ENCODE data around the gene EGFL7.

Gene EGFL7

DNA sequence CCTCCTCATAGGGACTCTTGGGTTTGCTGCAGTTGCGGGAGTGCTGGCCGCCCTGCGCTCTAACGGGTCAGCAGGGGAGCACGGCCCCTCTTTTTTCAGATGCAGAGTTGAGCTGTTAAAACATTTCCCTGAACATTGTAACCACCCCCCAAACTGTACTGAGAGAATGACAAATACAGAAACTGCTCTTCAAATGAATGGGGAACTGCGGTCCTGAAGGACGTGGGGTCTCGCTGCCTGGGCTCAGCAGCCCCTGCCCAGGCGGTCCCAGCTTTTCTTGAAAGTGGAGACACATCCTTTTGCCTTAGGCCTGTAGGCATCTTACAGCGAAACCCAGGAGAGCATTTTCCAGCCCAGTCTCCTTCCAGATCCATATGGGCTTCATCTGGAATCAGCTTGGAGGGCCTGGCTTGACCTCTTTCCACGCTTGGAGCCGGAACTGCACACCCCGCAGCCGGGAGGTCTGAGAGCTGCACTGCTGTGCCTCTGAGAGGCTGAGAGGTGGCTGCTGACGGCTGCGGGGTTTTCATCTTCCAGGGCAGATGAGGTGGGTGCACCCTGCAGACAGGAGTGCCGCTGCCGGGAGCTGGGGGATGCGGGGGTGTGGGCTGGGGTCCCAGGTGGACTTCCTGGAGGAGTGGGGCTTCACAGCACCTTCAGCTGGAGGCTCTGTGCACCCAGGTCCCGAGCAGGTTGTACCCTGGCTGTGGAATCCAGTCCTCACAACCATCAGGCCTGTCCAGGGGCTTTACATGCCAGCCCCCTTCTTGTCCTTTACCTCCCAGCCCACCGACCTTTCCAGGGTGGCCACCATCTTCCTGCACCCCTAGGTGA is 25.8 kb downstream of the EGFL7 start:
- DNase-seq: no peak
- H3K36me3 ChIP-seq (ENCODE audit: control insufficient read depth, insufficient read depth, low read length): no peaks in the 10 kb centered on the region
- H3K4me3 ChIP-seq (ENCODE audit: insufficient read depth, low read depth, low read length, poor library complexity, severe bottlenecking): no peak overlapping the region
- peaks cover 14% of the 10 kb centered on the region for H3K4me1 ChIP-seq (ENCODE audit: control insufficient read depth, insufficient read depth, low read length, poor library complexity, severe bottlenecking)
- no peaks in the 10 kb centered on the region for H3K27me3 ChIP-seq (replicated peaks; ENCODE audit: control insufficient read depth, insufficient read depth, low read length, poor library complexity, severe bottlenecking)
- H3K9me3 ChIP-seq (ENCODE audit: control insufficient read depth, low read length): no peaks in the 10 kb centered on the region
- no peak overlapping the region for H3K27ac ChIP-seq (ENCODE audit: insufficient read depth, low read length, poor library complexity, severe bottlenecking)

DNA sequence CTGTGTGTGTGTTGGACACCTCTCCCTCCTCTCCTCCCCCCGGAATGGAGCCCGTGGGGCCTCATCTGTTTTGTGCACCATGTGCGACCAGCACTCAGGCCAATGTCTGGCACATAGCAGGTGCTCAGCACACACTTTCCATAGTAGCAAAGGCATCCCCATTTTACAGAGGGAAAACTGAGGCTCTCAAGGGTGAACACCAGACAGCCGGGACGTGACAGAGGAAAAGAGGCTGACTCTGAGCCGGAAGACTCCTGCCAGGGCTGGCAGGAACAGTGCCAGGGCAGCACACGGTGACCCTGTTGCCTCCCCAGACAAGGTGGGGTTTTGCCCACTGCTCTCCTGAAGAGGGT is 26.4 kb downstream of the EGFL7 start:
- no peak overlapping the region for H3K4me3 ChIP-seq (ENCODE audit: insufficient read depth, low read depth, low read length, poor library complexity, severe bottlenecking)
- no peak for DNase-seq
- H3K27ac ChIP-seq (ENCODE audit: insufficient read depth, low read length, poor library complexity, severe bottlenecking): no peak overlapping the region
- no peaks in the 10 kb centered on the region for H3K9me3 ChIP-seq (ENCODE audit: control insufficient read depth, low read length)
- no peaks in the 10 kb centered on the region for H3K27me3 ChIP-seq (replicated peaks; ENCODE audit: control insufficient read depth, insufficient read depth, low read length, poor library complexity, severe bottlenecking)
- no peaks in the 10 kb centered on the region for H3K36me3 ChIP-seq (ENCODE audit: control insufficient read depth, insufficient read depth, low read length)
- peaks cover 14% of the 10 kb centered on the region for H3K4me1 ChIP-seq (ENCODE audit: control insufficient read depth, insufficient read depth, low read length, poor library complexity, severe bottlenecking)

- no peak for DNase-seq
- H3K27ac ChIP-seq (ENCODE audit: insufficient read depth, low read length, poor library complexity, severe bottlenecking): no peak overlapping the region
- no peak overlapping the region for H3K4me3 ChIP-seq (ENCODE audit: insufficient read depth, low read depth, low read length, poor library complexity, severe bottlenecking)
- H3K4me1 ChIP-seq (ENCODE audit: control insufficient read depth, insufficient read depth, low read length, poor library complexity, severe bottlenecking): peaks cover 14% of the 10 kb centered on the region
- H3K36me3 ChIP-seq (ENCODE audit: control insufficient read depth, insufficient read depth, low read length): no peaks in the 10 kb centered on the region
- H3K27me3 ChIP-seq (replicated peaks; ENCODE audit: control insufficient read depth, insufficient read depth, low read length, poor library complexity, severe bottlenecking): no peaks in the 10 kb centered on the region
- no peaks in the 10 kb centered on the region for H3K9me3 ChIP-seq (ENCODE audit: control insufficient read depth, low read length)
Observed at GRCh38 chr9:136690104-136690805, 27.5 kb downstream of the EGFL7 start.

DNA sequence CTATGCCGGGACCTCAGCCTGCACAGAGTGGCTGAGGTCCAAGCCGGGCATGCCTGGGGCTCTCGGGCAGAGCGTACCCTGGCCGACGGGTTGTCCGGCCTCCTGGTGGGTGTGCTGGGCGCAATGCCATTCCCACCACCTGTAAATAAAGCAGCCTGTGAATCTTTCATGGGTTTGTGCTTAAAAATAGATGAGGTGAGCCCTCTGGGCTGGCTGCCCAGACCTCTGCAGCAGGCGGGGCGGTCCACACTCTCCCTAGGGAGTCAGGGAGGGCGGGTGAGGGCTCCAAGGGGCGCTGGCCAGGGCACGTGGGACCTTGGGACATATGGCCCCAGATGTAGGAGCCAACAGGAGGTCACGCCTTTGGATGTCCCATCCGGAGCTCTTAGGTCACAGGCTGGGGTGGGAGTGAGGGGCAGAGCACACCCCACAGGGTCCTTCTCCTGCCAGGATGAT is 28.1 kb downstream of the EGFL7 start:
- Histone ChIP-seq H3K4me3 (ENCODE audit: insufficient read depth, low read depth, low read length, poor library complexity, severe bottlenecking) (no peak overlapping the region), H3K27me3 (replicated peaks; ENCODE audit: control insufficient read depth, insufficient read depth, low read length, poor library complexity, severe bottlenecking) (no peaks in the 10 kb centered on the region), H3K4me1 (ENCODE audit: control insufficient read depth, insufficient read depth, low read length, poor library complexity, severe bottlenecking) (peaks cover 13% of the 10 kb centered on the region), H3K9me3 (ENCODE audit: control insufficient read depth, low read length) (no peaks in the 10 kb centered on the region), H3K36me3 (ENCODE audit: control insufficient read depth, insufficient read depth, low read length) (no peaks in the 10 kb centered on the region), H3K27ac (ENCODE audit: insufficient read depth, low read length, poor library complexity, severe bottlenecking) (no peak overlapping the region)
- DNase-seq: no peak

- Histone ChIP-seq H3K4me3 (ENCODE audit: insufficient read depth, low read depth, low read length, poor library complexity, severe bottlenecking) (no peak overlapping the region), H3K4me1 (ENCODE audit: control insufficient read depth, insufficient read depth, low read length, poor library complexity, severe bottlenecking) (peaks cover 6% of the 10 kb centered on the region), H3K27ac (ENCODE audit: insufficient read depth, low read length, poor library complexity, severe bottlenecking) (no peak overlapping the region), H3K27me3 (replicated peaks; ENCODE audit: control insufficient read depth, insufficient read depth, low read length, poor library complexity, severe bottlenecking) (no peaks in the 10 kb centered on the region), H3K36me3 (ENCODE audit: control insufficient read depth, insufficient read depth, low read length) (no peaks in the 10 kb centered on the region), H3K9me3 (ENCODE audit: control insufficient read depth, low read length) (no peaks in the 10 kb centered on the region)
- no peak for DNase-seq
Observed at GRCh38 chr9:136691316-136692184, 28.8 kb downstream of the EGFL7 start.

DNA sequence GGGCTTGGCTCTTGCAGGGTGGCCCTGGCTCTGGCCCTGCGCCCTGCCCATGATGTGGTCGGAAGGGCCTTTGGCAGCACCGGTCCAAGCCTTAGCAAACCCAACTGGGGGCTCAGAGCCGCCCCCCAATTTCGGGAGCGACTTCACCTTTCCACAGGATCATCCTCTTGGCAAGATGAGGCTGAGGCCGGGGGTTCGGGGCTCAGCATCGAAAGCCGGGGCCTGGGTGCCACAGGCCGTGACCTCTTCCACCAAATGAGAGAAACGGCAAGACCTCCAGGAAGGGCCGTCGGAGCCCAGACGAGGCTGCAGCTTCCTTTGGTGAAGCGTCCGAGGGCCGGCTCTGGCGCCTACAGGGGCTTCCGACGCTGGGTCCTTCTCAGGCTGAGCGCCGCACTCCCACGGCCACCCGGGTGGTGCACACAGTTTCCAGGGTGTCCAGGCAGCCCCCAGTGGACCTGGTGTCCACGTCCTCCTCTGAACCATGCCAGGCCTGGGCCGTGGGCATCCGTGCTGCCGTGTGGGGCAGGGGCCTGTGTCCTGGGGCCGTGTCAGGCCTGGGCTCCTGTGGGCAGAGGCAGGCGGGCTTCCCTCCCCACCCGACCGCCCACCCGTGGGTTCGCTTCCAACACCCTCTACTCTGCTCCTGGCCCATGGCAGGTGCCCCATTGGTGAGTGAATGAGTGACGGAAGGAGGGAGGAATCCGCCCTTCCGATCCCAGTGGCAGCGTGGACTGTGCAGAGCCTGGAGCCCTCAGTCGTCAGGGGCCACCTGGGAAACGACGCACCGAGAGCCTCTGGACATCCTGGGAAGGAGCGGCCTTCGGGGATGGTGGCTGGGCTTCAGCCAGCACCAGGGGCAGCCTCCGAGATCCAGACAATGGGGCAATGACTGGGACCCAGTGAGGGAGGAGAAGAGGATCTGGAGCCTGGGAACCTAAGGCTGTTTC is 29.7 kb downstream of the EGFL7 start:
- no peaks in the 10 kb centered on the region for H3K9me3 ChIP-seq (ENCODE audit: control insufficient read depth, low read length)
- no peaks in the 10 kb centered on the region for H3K27me3 ChIP-seq (replicated peaks; ENCODE audit: control insufficient read depth, insufficient read depth, low read length, poor library complexity, severe bottlenecking)

GRCh38 chr9:136693135-136693489 is 30.4 kb downstream of the EGFL7 start:
- no peak overlapping the region for H3K27ac ChIP-seq (ENCODE audit: insufficient read depth, low read length, poor library complexity, severe bottlenecking)
- no peak overlapping the region for H3K4me3 ChIP-seq (ENCODE audit: insufficient read depth, low read depth, low read length, poor library complexity, severe bottlenecking)
- H3K27me3 ChIP-seq (replicated peaks; ENCODE audit: control insufficient read depth, insufficient read depth, low read length, poor library complexity, severe bottlenecking): no peaks in the 10 kb centered on the region
- H3K9me3 ChIP-seq (ENCODE audit: control insufficient read depth, low read length): no peaks in the 10 kb centered on the region
- H3K4me1 ChIP-seq (ENCODE audit: control insufficient read depth, insufficient read depth, low read length, poor library complexity, severe bottlenecking): no peaks in the 10 kb centered on the region
- no peaks in the 10 kb centered on the region for H3K36me3 ChIP-seq (ENCODE audit: control insufficient read depth, insufficient read depth, low read length)
- DNase-seq: no peak

More for the DNA sequence above, 29.7 kb downstream of the EGFL7 start:
- Histone ChIP-seq H3K4me1 (ENCODE audit: control insufficient read depth, insufficient read depth, low read length, poor library complexity, severe bottlenecking) (peaks cover 4% of the 10 kb centered on the region), H3K4me3 (ENCODE audit: insufficient read depth, low read depth, low read length, poor library complexity, severe bottlenecking) (no peak overlapping the region), H3K36me3 (ENCODE audit: control insufficient read depth, insufficient read depth, low read length) (no peaks in the 10 kb centered on the region), H3K27ac (ENCODE audit: insufficient read depth, low read length, poor library complexity, severe bottlenecking) (no peak overlapping the region)
- no peak for DNase-seq

DNA sequence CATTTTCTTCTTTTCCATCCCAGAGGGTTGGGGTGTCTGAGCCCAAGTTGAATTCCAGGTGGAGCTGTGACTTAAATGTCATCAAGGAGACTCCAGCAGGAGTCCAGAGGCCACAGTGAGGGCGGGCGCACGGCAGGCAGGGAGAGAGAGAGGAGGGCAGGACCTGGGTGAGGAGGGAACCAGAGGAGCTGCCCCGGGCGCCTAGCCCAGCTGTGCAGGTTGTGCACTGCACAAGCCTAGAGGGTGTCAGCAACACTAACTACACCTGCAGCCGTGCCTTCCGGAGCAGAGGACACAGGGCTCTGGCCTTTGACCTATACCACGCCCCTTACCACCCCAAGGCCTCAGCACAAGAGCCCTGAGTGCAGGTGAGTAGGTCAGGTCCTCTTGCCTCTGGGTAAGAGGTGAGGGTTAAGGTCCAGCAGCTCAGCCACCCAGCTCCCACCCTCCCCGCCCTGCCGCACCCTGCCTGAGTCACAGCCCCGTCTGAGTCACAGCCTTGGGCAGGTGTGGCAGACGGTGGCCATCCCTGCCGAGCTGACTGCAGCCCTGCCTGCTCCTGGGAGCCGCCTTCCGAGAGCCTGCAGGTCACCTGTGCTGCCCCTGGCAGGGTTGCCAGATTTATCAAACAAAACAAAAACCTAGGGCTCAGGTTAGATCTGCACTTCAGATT is 30.9 kb downstream of the EGFL7 start:
- no peaks in the 10 kb centered on the region for H3K36me3 ChIP-seq (ENCODE audit: control insufficient read depth, insufficient read depth, low read length)
- no peaks in the 10 kb centered on the region for H3K9me3 ChIP-seq (ENCODE audit: control insufficient read depth, low read length)
- H3K27me3 ChIP-seq (replicated peaks; ENCODE audit: control insufficient read depth, insufficient read depth, low read length, poor library complexity, severe bottlenecking): no peaks in the 10 kb centered on the region
- DNase-seq: no peak
- no peak overlapping the region for H3K4me3 ChIP-seq (ENCODE audit: insufficient read depth, low read depth, low read length, poor library complexity, severe bottlenecking)
- H3K4me1 ChIP-seq (ENCODE audit: control insufficient read depth, insufficient read depth, low read length, poor library complexity, severe bottlenecking): no peaks in the 10 kb centered on the region
- H3K27ac ChIP-seq (ENCODE audit: insufficient read depth, low read length, poor library complexity, severe bottlenecking): no peak overlapping the region

Data from effector memory CD4-positive, alpha-beta T cell (primary cell).